Measurements from ENCODE around the gene HSP90AB1.

Gene HSP90AB1

DNA sequence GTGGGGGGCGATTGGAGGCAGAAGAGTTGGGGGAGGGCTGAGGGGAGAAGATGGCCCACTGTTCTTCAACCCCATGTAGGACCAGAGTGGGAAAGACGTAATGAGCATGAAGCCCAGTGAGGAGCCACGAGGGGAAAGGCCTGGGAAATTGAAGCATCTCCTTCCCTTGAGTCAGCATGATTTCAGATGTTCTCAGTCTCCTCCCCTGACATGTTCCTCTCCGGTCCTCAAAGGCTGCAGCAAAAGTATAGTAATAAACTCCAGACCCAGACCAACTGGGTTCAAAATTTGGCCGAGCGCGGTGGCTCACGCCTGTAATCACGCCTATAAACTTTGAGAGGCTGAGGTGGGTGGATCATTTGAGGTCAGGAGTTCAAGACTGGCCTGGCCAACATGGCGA is 20.4 kb downstream of the HSP90AB1 start:
- Histone ChIP-seq H3K4me1 (peaks cover 4% of the 10 kb centered on the region; the same call in 1 of the 2 replicates), H3K9me3 (no peaks in the 10 kb centered on the region), H3K4me3 (ENCODE audit: low read depth, low read length) (no peak overlapping the region), H3K27me3 (no peaks in the 10 kb centered on the region), H3K36me3 (no peaks in the 10 kb centered on the region; the same call in 1 of the 2 replicates)
- TF ChIP-seq, protein P1, sequence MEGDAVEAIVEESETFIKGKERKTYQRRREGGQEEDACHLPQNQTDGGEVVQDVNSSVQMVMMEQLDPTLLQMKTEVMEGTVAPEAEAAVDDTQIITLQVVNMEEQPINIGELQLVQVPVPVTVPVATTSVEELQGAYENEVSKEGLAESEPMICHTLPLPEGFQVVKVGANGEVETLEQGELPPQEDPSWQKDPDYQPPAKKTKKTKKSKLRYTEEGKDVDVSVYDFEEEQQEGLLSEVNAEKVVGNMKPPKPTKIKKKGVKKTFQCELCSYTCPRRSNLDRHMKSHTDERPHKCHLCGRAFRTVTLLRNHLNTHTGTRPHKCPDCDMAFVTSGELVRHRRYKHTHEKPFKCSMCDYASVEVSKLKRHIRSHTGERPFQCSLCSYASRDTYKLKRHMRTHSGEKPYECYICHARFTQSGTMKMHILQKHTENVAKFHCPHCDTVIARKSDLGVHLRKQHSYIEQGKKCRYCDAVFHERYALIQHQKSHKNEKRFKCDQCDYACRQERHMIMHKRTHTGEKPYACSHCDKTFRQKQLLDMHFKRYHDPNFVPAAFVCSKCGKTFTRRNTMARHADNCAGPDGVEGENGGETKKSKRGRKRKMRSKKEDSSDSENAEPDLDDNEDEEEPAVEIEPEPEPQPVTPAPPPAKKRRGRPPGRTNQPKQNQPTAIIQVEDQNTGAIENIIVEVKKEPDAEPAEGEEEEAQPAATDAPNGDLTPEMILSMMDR (IDR thresholded peaks at IDR 0.05; ENCODE audit: low read depth, low read length), result no peak
- no peak for DNase-seq

DNA sequence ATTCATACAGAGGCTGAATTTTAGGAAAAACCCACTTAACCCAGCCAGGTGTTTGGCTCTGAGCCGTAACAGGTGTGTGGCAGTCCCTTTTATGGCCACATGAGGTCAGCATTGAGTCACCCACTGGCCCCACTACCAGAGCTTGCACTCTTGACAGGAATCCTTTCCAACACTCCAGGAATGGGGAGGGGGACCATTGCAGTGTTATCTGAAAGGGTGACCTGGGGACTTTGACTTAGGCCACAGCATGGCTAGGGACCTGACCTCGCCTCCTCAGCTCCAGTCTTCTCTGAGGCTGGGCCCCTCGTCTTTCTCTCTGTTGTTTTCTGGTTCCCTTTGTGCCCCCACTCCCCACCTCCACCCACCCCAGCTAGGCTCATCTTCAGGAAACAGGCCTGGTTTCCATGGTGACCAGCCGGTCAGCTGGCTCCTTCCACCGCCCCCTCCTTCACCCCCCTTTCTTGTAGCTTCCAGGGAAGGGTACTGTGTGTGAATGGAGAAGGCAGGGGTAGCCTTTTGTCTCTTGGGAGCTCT is 21.3 kb downstream of the HSP90AB1 start:
- no peak overlapping the region for H3K4me3 ChIP-seq (ENCODE audit: low read depth, low read length)
- peak; percentile 67 for DNase-seq

DNA sequence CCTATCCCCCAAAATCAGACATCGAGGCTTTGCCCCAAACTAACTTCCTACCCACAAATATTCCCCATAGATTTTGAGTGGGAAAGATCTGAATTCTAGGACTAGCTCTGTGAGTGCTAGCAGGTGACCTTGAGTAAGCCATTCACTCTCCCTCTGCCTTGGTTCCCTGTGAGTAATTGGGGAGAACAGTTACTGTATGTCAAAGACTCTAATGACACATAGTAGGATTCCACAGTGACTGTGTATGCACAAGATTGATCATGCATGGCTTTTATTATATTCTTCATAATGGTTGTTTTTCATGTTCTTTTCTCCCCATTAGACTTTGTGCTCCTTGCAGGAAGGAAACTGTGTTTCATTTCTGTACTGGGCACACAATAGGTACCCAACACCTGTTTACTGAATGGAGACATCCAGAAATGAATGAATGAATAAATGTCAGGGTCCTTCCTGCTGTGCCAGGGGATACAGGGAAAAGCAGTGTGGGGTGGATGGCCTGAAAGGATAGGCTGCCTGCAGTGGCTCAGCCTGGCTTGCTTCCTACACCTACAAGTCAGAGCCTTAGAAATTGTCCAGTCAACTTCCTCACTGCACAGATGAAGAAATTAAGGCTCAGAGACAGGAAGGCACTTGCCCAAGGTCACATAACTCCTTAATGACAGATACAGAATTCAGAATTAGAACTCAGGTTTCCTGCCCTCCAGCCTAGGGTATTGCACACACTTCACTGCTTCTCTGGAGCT is 22.4 kb downstream of the HSP90AB1 start:
- no peaks in the 10 kb centered on the region for H3K27me3 ChIP-seq
- peaks cover 4% of the 10 kb centered on the region; the same call in 1 of the 2 replicates for H3K4me1 ChIP-seq
- peak overlapping the region; percentile 48; the same call in 1 of the 2 replicates for H3K4me3 ChIP-seq (ENCODE audit: low read depth, low read length)
- DNase-seq, result no peak
- no peaks in the 10 kb centered on the region for H3K9me3 ChIP-seq
- TF ChIP-seq, protein P1 (IDR thresholded peaks at IDR 0.05; ENCODE audit: low read depth, low read length), result no peak
- H3K36me3 ChIP-seq, result no peaks in the 10 kb centered on the region

More for the DNA sequence above, 21.3 kb downstream of the HSP90AB1 start:
- TF ChIP-seq, protein P1 (IDR thresholded peaks at IDR 0.05; ENCODE audit: low read depth, low read length), result peak; percentile 99
- H3K27me3 ChIP-seq, result no peaks in the 10 kb centered on the region
- peaks cover 4% of the 10 kb centered on the region; the same call in 1 of the 2 replicates for H3K4me1 ChIP-seq
- no peaks in the 10 kb centered on the region for H3K36me3 ChIP-seq
- no peaks in the 10 kb centered on the region for H3K9me3 ChIP-seq

DNA sequence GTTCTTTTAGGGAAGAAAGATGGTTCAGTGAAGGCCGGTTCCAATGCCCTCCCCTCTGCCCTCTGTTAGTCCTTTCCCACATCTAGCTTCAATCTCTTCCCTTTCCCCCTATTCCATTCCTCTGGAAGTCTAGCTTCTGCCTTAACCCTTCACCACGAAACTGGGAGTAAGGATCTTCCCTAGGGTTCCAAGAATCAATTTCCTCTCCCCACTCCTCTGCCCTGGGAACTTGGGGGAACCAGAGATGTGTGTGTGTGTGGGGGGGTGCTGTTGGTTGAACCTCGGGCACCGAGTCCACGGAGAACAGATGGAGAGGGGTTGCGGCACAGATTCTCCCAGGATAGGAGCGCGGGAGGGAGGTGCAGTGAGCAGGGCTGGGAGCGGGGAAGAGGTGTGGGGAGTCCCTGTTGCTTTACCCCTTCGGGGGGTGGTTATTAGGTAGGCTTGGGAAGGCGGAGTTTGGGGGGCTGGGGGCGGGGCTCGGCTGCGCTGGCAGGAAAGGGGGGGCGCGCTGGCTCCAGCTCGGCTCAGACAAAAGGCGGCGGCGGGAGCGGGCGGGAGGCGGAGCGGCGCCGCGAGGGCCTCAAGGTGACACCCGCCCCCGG is 23.1 kb downstream of the HSP90AB1 start, which contains the start of gene TMEM151B:
Gene TMEM151B, plus strand, starts transcription at position 530 of the 605 bp plus-strand sequence. CDS start 293 bp downstream, outside the sequence.
- Histone ChIP-seq H3K4me1 (peaks cover 4% of the 10 kb centered on the region; the same call in 1 of the 2 replicates), H3K36me3 (no peaks in the 10 kb centered on the region), H3K27me3 (no peaks in the 10 kb centered on the region), H3K4me3 (ENCODE audit: low read depth, low read length) (peak within 1 kb of the TSS; percentile 48), H3K9me3 (no peaks in the 10 kb centered on the region)
- no peak for DNase-seq
- TF ChIP-seq, protein P1 (IDR thresholded peaks at IDR 0.05; ENCODE audit: low read depth, low read length), result no peak

DNA sequence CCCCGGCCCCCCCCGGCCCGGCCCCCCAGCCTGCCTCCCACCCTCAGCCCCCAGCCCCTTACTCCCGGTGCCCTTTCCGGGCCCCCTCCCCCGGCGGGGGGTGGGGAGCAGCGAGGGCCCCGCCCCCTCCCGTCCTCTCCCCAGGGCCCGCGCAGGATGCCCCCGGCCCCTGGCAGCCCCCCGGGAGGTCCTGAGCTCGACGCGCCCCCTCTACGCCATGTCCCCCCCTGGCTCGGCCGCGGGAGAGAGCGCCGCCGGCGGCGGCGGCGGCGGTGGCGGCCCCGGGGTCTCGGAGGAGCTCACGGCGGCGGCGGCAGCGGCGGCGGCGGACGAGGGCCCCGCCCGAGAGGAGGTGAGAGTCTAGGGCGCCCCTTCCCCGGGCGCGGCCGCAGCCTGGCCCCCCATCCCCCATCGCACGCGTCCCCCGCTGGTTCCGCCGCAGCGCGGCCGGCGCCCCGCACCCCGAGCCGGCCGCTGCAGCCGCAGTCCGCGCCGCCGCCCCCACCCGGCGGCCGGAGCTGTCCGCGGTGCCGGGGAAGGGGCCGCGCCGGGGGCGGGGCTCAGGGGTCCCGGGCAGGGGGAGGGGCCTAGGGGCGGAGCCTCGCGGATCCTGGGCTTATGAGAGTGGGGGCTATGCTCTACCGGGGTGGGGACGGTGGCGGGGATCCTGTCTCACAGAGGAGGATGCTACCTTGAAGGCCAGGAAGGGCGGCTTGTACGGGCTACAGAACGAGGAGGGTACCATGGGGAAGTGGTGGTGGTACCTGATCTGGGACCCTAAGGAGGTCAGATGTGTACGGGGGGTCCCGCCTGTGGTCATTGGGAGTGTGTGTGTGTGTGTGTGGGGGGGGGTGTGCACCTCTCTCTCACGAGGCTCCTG is 23.9 kb downstream of the HSP90AB1 start:
- TF ChIP-seq, protein P1 (IDR thresholded peaks at IDR 0.05; ENCODE audit: low read depth, low read length), result no peak
- H3K4me3 ChIP-seq (ENCODE audit: low read depth, low read length), result peak overlapping the region; percentile 48
- H3K4me1 ChIP-seq, result peaks cover 4% of the 10 kb centered on the region; the same call in 1 of the 2 replicates
- H3K36me3 ChIP-seq, result no peaks in the 10 kb centered on the region
- H3K9me3 ChIP-seq, result no peaks in the 10 kb centered on the region
- no peaks in the 10 kb centered on the region for H3K27me3 ChIP-seq
- DNase-seq, result peak; percentile 64
